MCF 10A (cell line): ENCODE data around the gene COMMD1. TPM values are rescaled to one million over a fixed set of nuclear protein-coding genes. Genes with fewer than 3 reads are reported as not detected.
"Not testable (repeated sequence)": the region's sequence is repeated elsewhere in the genome, so short reads cannot be mapped to it uniquely, and the experiment has no call there.

ENCODE experiments used
- BruUV-seq: library from RNA; stranded (reverse); fragments of 400-500 nt; replicated peaks from 2 replicates; lab custom pipeline; 2021; lab: Mats Ljungman, UMichigan
- CTCF ChIA-PET: fragments of 300-600 bp; sonication (Branson Sonifier 250); formaldehyde crosslinking; extraction: SDS; loops from one replicate; lab custom pipeline; 2021; ENCODE audit warnings: antibody characterized with exemption, inconsistent platforms; lab: Yijun Ruan, JAX
- POLR2A ChIA-PET: fragments of 300-600, 350-650 bp; sonication (Branson Sonifier 250); formaldehyde crosslinking; extraction: SDS; loops from one replicate; lab custom pipeline; 2020; ENCODE audit warnings: antibody characterized with exemption, inconsistent platforms; lab: Yijun Ruan, JAX
- DNase-seq: peaks from one replicate; pipeline ENCODE4 v3.0.0-alpha.2; 2018; ENCODE audit not compliant: unreplicated experiment
- H3K27ac Mint-ChIP-seq: one replicate; pipeline ENCODE4 v1.8.0; 2022; ENCODE audit warnings: mild to moderate bottlenecking, low read depth, mixed read lengths; ENCODE audit not compliant: unreplicated experiment
- H3K27me3 Mint-ChIP-seq: one replicate; pipeline ENCODE4 v1.8.0; 2022; ENCODE audit warnings: mixed read lengths; ENCODE audit not compliant: insufficient read depth, unreplicated experiment
- H3K36me3 Mint-ChIP-seq: one replicate; pipeline ENCODE4 v1.8.0; 2022; ENCODE audit warnings: mild to moderate bottlenecking, moderate library complexity, mixed read lengths; ENCODE audit not compliant: insufficient read depth, unreplicated experiment
- H3K4me1 Mint-ChIP-seq: one replicate; pipeline ENCODE4 v1.8.0; 2022; ENCODE audit warnings: mixed read lengths; ENCODE audit not compliant: insufficient read depth, unreplicated experiment
- H3K4me3 Mint-ChIP-seq: one replicate; pipeline ENCODE4 v1.8.0; 2022; ENCODE audit warnings: mild to moderate bottlenecking, moderate library complexity, mixed read lengths; ENCODE audit not compliant: unreplicated experiment
- H3K9me3 Mint-ChIP-seq: one replicate; pipeline ENCODE4 v1.8.0; 2022; ENCODE audit warnings: mixed read lengths; ENCODE audit not compliant: unreplicated experiment
- CTCF ChIP-seq: fragments of 200-600 bp; IDR thresholded peaks from one replicate; pipeline ENCODE4 v1.8.0; 2022; ENCODE audit warnings: antibody characterized with exemption, mild to moderate bottlenecking; ENCODE audit not compliant: unreplicated experiment
- intact Hi-C: fragments of 100-400 bp; cut with micrococcal nuclease; formaldehyde crosslinking; loops from 2 replicates; pipeline ENCODE4 v1.14.1; 2022
- total RNA-seq: library from RNA; stranded (reverse); gene quantifications from 2 replicates; pipeline ENCODE4 v1.2.3, GENCODE V29; 2022

Gene COMMD1
- total RNA-seq, 1 experiment from 2014 or later, result 33.8 TPM

- intact Hi-C loops, result no loop called here
- no peak for DNase-seq
- POLR2A ChIA-PET, result no interaction called here
- Mint-ChIP-seq H3K27ac (peak overlapping the region; percentile 1), H3K27me3 (no peaks in the 10 kb centered on the region), H3K9me3 (no peaks in the 10 kb centered on the region), H3K4me3 (no peak overlapping the region), H3K4me1 (no peaks in the 10 kb centered on the region), H3K36me3 (peaks cover 6% of the 10 kb centered on the region)
- BruUV-seq, result no TSS peak
- CTCF ChIA-PET, result interaction anchor here (0.7 kb wide), 2 partner anchors 502 to 547 kb away, joined by 3 read pairs; no protein-coding TSS in a partner anchor
- no peak for TF ChIP-seq CTCF
These were observed 3.6 kb downstream of the COMMD1 start for GRCh38 chr2:61909116-61909515.

- H3K27me3 Mint-ChIP-seq, result no peaks in the 10 kb centered on the region
- intact Hi-C loops, result loop anchor here (10.0 kb wide), 1 partner anchor 864 kb away; no protein-coding TSS in a partner anchor
- no peaks in the 10 kb centered on the region for H3K9me3 Mint-ChIP-seq
- DNase-seq, result peak; percentile 38
- no peak overlapping the region for H3K27ac Mint-ChIP-seq
- no peak for TF ChIP-seq CTCF
- no TSS peak for BruUV-seq
- H3K36me3 Mint-ChIP-seq, result no peaks in the 10 kb centered on the region
- ChIA-PET CTCF (interaction anchor here (0.6 to 1.1 kb wide), 5 partner anchors 12 to 373 kb away, joined by 3 to 4 read pairs (median 3); no protein-coding TSS in a partner anchor), POLR2A (no interaction called here)
- no peak overlapping the region for H3K4me3 Mint-ChIP-seq
- H3K4me1 Mint-ChIP-seq, result no peaks in the 10 kb centered on the region
These were observed 5.1 kb downstream of the COMMD1 start for GRCh38 chr2:61910603-61911002.

GRCh38 chr2:61911510-61911909, 6.0 kb downstream of the COMMD1 start:
- Mint-ChIP-seq H3K27ac (no peak overlapping the region), H3K4me1 (no peaks in the 10 kb centered on the region), H3K27me3 (no peaks in the 10 kb centered on the region), H3K36me3 (no peaks in the 10 kb centered on the region), H3K4me3 (no peak overlapping the region), H3K9me3 (no peaks in the 10 kb centered on the region)
- ChIA-PET POLR2A (no interaction called here), CTCF (interaction anchor here (0.5 to 1.2 kb wide), 3 partner anchors 37 to 382 kb away, joined by 3 to 5 read pairs (median 3); no protein-coding TSS in a partner anchor)
- DNase-seq, result peak; percentile 30
- no TSS peak for BruUV-seq
- no peak for TF ChIP-seq CTCF
- intact Hi-C loops, result loop anchor here (10.0 kb wide), 1 partner anchor 863 kb away; no protein-coding TSS in a partner anchor

GRCh38 chr2:61914794-61915193, 9.3 kb downstream of the COMMD1 start:
- CTCF ChIA-PET, result interaction anchor here (1.9 kb wide), 1 partner anchor 497 kb away, joined by 9 read pairs; no protein-coding TSS in a partner anchor

More at GRCh38 chr2:61914794-61915193, 9.3 kb downstream of the COMMD1 start:
- POLR2A ChIA-PET, result interaction anchor here (0.8 kb wide), 1 partner anchor 9 kb away, joined by 3 read pairs; the partner anchor contains the start of gene COMMD1
- H3K36me3 Mint-ChIP-seq, BruUV-seq, H3K9me3 Mint-ChIP-seq, H3K4me1 Mint-ChIP-seq, H3K4me3 Mint-ChIP-seq, H3K27ac Mint-ChIP-seq, DNase-seq, H3K27me3 Mint-ChIP-seq: not testable (repeated sequence)
- intact Hi-C loops, result loop anchor here (10.0 kb wide), 1 partner anchor 860 kb away; no protein-coding TSS in a partner anchor
